Measurements from ENCODE around the gene GFM2. TPM values are rescaled to one million over a fixed set of nuclear protein-coding genes. Genes with fewer than 3 reads are reported as not detected.
"Not testable (repeated sequence)": the region's sequence is repeated elsewhere in the genome, so short reads cannot be mapped to it uniquely, and the experiment has no call there.

The GFM2 gene
- total RNA-seq, 1 experiment from 2014 or later = 22.5 TPM

DNA sequence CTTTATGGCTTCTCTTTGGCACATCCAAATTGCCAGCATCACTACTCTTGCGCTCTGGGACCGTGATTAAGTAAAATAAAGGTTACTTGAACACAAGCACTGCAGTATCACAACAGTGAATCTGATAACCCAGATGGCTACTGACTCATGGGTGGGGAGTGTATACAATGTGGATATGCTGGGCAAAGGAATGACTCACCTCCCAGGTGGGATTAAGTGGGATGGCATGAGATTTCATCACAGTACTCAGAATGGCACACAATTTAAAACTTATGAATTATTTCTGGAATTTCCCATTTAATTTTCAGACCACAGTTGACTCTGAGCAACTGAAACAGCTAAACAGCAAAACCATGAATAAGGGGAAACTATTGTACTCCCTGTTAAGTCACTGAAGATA lies 4.3 kb downstream of the GFM2 start:
- no TSS peak for BruUV-seq (replicated peaks)
- TF ChIP-seq POLR2AphosphoS5 (IDR thresholded peaks at IDR 0.05; ENCODE audit: low read depth, low read length) (no peak), SIN3A (IDR thresholded peaks at IDR 0.05; ENCODE audit: borderline replicate concordance, insufficient read depth, low read depth, low read length) (no peak), TCF7L2 (IDR thresholded peaks at IDR 0.05; ENCODE audit: low read depth, low read length) (no peak), REST (IDR thresholded peaks at IDR 0.05; ENCODE audit: insufficient read depth in 1 of 2, low read depth in 2 of 2, low read length in 1 of 2) (no peak)
- TF ChIP-seq, protein P1, sequence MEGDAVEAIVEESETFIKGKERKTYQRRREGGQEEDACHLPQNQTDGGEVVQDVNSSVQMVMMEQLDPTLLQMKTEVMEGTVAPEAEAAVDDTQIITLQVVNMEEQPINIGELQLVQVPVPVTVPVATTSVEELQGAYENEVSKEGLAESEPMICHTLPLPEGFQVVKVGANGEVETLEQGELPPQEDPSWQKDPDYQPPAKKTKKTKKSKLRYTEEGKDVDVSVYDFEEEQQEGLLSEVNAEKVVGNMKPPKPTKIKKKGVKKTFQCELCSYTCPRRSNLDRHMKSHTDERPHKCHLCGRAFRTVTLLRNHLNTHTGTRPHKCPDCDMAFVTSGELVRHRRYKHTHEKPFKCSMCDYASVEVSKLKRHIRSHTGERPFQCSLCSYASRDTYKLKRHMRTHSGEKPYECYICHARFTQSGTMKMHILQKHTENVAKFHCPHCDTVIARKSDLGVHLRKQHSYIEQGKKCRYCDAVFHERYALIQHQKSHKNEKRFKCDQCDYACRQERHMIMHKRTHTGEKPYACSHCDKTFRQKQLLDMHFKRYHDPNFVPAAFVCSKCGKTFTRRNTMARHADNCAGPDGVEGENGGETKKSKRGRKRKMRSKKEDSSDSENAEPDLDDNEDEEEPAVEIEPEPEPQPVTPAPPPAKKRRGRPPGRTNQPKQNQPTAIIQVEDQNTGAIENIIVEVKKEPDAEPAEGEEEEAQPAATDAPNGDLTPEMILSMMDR (IDR thresholded peaks at IDR 0.05) = no peak
- ATAC-seq (peak; percentile 51), DNase-seq (ENCODE audit: low read depth, low spot score) (peak; percentile 18)
- H3K27ac ChIP-seq (ENCODE audit: low read length) = 0 out of 2 replicates have a peak overlapping the region, but pooled peaks have one; percentile 52
- in situ Hi-C loops (cut with HindIII; ENCODE audit: low pct_unique_long_range_greater_than_20kb, low sequenced_read_pairs) (no loop called here), intact Hi-C loops (cut with micrococcal nuclease; ENCODE audit: unreplicated experiment) (loop anchor here (10.0 kb wide), 1 partner anchor 152 kb away; no protein-coding TSS in a partner anchor)
- H3K4me3 ChIP-seq (ENCODE audit: low read depth in 2 of 2, low read length in 2 of 2) = no peak overlapping the region
- peaks cover 22% of the 10 kb centered on the region for H3K4me1 ChIP-seq (ENCODE audit: control insufficient read depth, insufficient read depth, low read length)
- H3K9me3 ChIP-seq (ENCODE audit: control insufficient read depth, insufficient read depth, low read depth, low read length) = no peaks in the 10 kb centered on the region
- H3K36me3 ChIP-seq (ENCODE audit: control insufficient read depth, insufficient read depth, low read length) = peaks cover 24% of the 10 kb centered on the region
- POLR2A ChIA-PET = no interaction called here
- CTCF ChIA-PET = no interaction called here
- H3K27me3 ChIP-seq (ENCODE audit: control insufficient read depth, insufficient read depth, low read length) = no peaks in the 10 kb centered on the region

DNA sequence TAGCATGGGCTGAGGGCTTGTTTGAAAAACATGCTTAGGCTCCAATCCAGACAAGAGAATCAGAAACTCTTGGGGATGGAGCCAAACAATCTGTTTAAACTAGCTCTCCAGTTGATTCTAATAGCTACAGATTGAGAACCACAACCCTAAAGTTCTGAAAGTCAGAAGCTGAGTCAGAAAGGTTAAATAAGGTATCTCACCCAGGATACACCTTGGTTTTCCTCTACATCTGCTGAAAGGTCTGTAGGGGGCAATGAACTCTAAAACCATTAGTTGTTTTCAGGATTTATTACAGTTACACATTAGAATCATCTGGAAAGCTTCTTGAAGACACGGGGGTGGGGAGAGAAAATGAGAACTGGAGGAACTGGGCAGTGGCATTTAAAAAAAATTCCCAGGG lies 5.7 kb downstream of the GFM2 start:
- CTCF ChIA-PET = interaction anchor here (1.4 kb wide), 1 partner anchor 12 kb away, joined by 5 read pairs; no protein-coding TSS in a partner anchor
- Histone ChIP-seq H3K27me3 (ENCODE audit: control insufficient read depth, insufficient read depth, low read length) (no peaks in the 10 kb centered on the region), H3K9me3 (ENCODE audit: control insufficient read depth, insufficient read depth, low read depth, low read length) (no peaks in the 10 kb centered on the region), H3K27ac (ENCODE audit: low read length) (no peak overlapping the region), H3K4me1 (ENCODE audit: control insufficient read depth, insufficient read depth, low read length) (peaks cover 22% of the 10 kb centered on the region), H3K36me3 (ENCODE audit: control insufficient read depth, insufficient read depth, low read length) (peaks cover 17% of the 10 kb centered on the region), H3K4me3 (ENCODE audit: low read depth in 2 of 2, low read length in 2 of 2) (no peak overlapping the region)
- intact Hi-C loops (cut with micrococcal nuclease; ENCODE audit: unreplicated experiment) = loop anchor here (10.0 kb wide), 1 partner anchor 154 kb away; no protein-coding TSS in a partner anchor
- in situ Hi-C loops (cut with HindIII; ENCODE audit: low pct_unique_long_range_greater_than_20kb, low sequenced_read_pairs) = no loop called here
- no TSS peak for BruUV-seq (replicated peaks)
- POLR2A ChIA-PET = no interaction called here
- DNase-seq (ENCODE audit: low read depth, low spot score) = no peak
- no peak for ATAC-seq
- TF ChIP-seq SIN3A (IDR thresholded peaks at IDR 0.05; ENCODE audit: borderline replicate concordance, insufficient read depth, low read depth, low read length) (no peak), REST (IDR thresholded peaks at IDR 0.05; ENCODE audit: insufficient read depth in 1 of 2, low read depth in 2 of 2, low read length in 1 of 2) (no peak), POLR2AphosphoS5 (IDR thresholded peaks at IDR 0.05; ENCODE audit: low read depth, low read length) (no peak), TCF7L2 (IDR thresholded peaks at IDR 0.05; ENCODE audit: low read depth, low read length) (no peak)
- TF ChIP-seq, protein P1 (IDR thresholded peaks at IDR 0.05) = no peak

DNA sequence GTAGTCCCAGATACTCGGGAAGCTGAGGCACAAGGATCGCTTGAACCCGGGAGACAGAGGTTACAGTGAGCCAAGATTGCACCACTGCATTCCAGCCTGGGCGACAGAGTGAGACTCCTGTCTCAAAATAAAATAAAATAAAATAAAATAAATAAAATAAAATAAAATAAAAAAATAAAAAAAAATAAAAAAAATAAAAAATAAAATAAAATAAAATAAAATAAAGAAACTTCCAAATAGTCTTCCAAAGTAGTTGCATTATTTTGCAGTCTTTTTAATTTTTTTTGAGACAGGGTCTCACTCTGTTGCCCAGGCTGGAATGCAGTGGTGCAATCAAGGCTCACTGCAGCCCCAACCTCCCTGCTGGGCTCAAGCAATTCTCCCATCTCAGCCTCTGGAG lies 18.2 kb downstream of the GFM2 start:
- intact Hi-C loops (cut with micrococcal nuclease; ENCODE audit: unreplicated experiment); BruUV-seq (replicated peaks); H3K4me1 ChIP-seq (ENCODE audit: control insufficient read depth, insufficient read depth, low read length); H3K9me3 ChIP-seq (ENCODE audit: control insufficient read depth, insufficient read depth, low read depth, low read length); H3K4me3 ChIP-seq (ENCODE audit: low read depth in 2 of 2, low read length in 2 of 2); H3K27ac ChIP-seq (ENCODE audit: low read length); CTCF ChIA-PET; H3K27me3 ChIP-seq (ENCODE audit: control insufficient read depth, insufficient read depth, low read length); ATAC-seq; DNase-seq (ENCODE audit: low read depth, low spot score); in situ Hi-C loops (cut with HindIII; ENCODE audit: low pct_unique_long_range_greater_than_20kb, low sequenced_read_pairs); POLR2A ChIA-PET: not testable (repeated sequence)
- H3K36me3 ChIP-seq (ENCODE audit: control insufficient read depth, insufficient read depth, low read length) = peaks cover 23% of the 10 kb centered on the region

All from Panc1 (cell line).